Activated CD4-positive, alpha-beta T cell treated with anti-CD3 and anti-CD28 coated beads, Interleukin-2, amount 10 ng/mL, durations not matched to agents 24 days and 14 days (primary cell): ENCODE results near the gene HOATZ. TPM values are rescaled to one million over a fixed set of nuclear protein-coding genes. Genes with fewer than 3 reads are reported as not detected.

Experiments
- DNase-seq: peaks from one replicate; pipeline ENCODE4 v3.0.0; 2022
- H3K27ac Mint-ChIP-seq: one replicate; pipeline ENCODE4 v1.8.0; 2022; ENCODE audit warnings: mild to moderate bottlenecking, mixed read lengths
- H3K27me3 Mint-ChIP-seq: one replicate; pipeline ENCODE4 v1.8.0; 2022; ENCODE audit warnings: mixed read lengths
- H3K36me3 Mint-ChIP-seq: one replicate; pipeline ENCODE4 v1.8.0; 2022; ENCODE audit warnings: low read depth, mild to moderate bottlenecking, mixed read lengths
- H3K4me1 Mint-ChIP-seq: one replicate; pipeline ENCODE4 v1.8.0; 2021; ENCODE audit warnings: mixed read lengths
- H3K4me3 Mint-ChIP-seq: one replicate; pipeline ENCODE4 v1.8.0; 2022; ENCODE audit warnings: mild to moderate bottlenecking, moderate library complexity, mixed read lengths
- H3K9me3 Mint-ChIP-seq: one replicate; pipeline ENCODE4 v1.8.0; 2021; ENCODE audit warnings: mixed read lengths
- intact Hi-C: fragments of 100-400 bp; cut with micrococcal nuclease; formaldehyde crosslinking; loops from one replicate; pipeline ENCODE4 v1.15.1; 2023
- total RNA-seq: library from RNA; stranded (reverse); gene quantifications from 2 replicates; pipeline ENCODE4 v1.2.3, GENCODE V29; 2022

Gene HOATZ
- total RNA-seq, 1 donor from 2014 or later = not detected

DNA sequence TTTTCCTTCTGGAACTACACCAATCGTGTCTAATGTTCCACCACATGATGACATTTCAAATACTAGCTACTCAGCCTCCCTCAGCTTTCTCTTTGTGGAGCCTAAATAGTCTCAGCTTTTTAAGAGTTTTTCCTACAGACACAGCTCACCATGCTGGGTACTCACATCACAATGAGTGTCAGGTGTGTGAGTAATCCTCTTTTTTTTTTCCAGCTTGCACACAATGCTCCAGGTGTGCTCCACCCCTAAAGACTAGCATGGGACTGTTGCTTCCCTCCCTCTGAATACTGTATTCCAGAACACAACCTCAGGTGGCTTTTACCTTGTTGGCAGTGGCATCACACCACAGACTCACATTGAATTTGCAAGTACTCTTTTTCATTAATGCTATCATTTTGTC lies 14.1 kb upstream of the HOATZ start:
- H3K36me3 Mint-ChIP-seq = no peaks in the 10 kb centered on the region
- intact Hi-C loops = no loop called here
- H3K4me1 Mint-ChIP-seq = no peaks in the 10 kb centered on the region
- H3K27ac Mint-ChIP-seq = no peak overlapping the region
- H3K9me3 Mint-ChIP-seq = peaks cover 8% of the 10 kb centered on the region
- no peak overlapping the region for H3K4me3 Mint-ChIP-seq
- no peak for DNase-seq
- H3K27me3 Mint-ChIP-seq = peaks cover 60% of the 10 kb centered on the region

GRCh38 chr11:111502611-111503010 lies 12.0 kb upstream of the HOATZ start:
- Mint-ChIP-seq H3K4me1 (no peaks in the 10 kb centered on the region), H3K27me3 (peaks cover 61% of the 10 kb centered on the region), H3K4me3 (no peak overlapping the region), H3K36me3 (no peaks in the 10 kb centered on the region), H3K27ac (no peak overlapping the region), H3K9me3 (peaks cover 9% of the 10 kb centered on the region)
- no peak for DNase-seq
- intact Hi-C loops = no loop called here

DNA sequence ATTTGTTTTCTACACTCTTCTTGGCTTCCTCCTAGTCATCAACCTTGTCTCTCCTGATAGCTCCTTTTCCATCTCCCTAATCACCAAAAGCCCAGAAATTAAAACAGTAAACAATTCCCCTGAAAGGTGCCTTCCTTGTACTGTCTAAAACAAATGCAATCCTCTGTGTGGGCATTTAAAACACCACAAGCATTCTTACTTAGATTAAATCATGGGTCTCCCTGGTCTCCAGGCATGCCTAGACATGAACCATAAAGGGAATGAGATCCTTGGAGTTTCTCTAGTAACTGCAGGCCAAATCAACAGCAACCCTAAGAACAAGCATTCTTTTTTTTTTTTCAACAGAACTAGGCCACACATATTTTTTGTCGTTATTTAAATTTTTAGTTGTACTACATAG lies 4.3 kb upstream of the HOATZ start:
- peaks cover 56% of the 10 kb centered on the region for H3K27me3 Mint-ChIP-seq
- no peak overlapping the region for H3K27ac Mint-ChIP-seq
- peaks cover 6% of the 10 kb centered on the region for H3K4me1 Mint-ChIP-seq
- peaks cover 2% of the 10 kb centered on the region for H3K36me3 Mint-ChIP-seq
- H3K4me3 Mint-ChIP-seq = no peak overlapping the region
- DNase-seq = no peak
- intact Hi-C loops = no loop called here
- peaks cover 7% of the 10 kb centered on the region for H3K9me3 Mint-ChIP-seq

- Mint-ChIP-seq H3K9me3 (peaks cover 7% of the 10 kb centered on the region), H3K27ac (peak within 1 kb of the TSS; percentile 81), H3K4me3 (peak within 1 kb of the TSS; percentile 83), H3K36me3 (peaks cover 2% of the 10 kb centered on the region), H3K27me3 (peaks cover 45% of the 10 kb centered on the region), H3K4me1 (peaks cover 6% of the 10 kb centered on the region)
- intact Hi-C loops = loop anchor here (1.0 kb wide), 1 partner anchor 11 kb away; no protein-coding TSS in a partner anchor
- peak; percentile 76 for DNase-seq
Observed at GRCh38 chr11:111512296-111513239, 2.0 kb upstream of the HOATZ start, which contains the start of gene BTG4. Gene BTG4 (minus strand): TSS chr11:111512386. CDS start chr11:111498776, 13,610 bp downstream.

DNA sequence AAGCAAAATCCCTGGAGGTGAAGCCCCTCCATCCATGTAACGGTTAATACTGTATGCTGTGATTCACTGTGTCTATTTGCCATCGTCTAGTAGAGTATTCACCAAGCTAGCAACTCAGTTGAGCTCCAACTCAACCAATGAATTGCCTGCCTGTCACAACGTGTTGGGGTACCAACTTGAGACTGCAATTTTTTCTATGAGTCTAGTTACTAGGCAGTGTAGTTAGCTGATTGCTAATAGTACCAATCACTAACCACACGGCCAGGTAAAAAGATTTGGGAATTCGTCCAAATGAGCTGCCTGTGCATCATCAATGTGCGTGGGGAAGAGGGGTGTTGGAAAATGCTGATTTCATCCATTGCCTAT lies 1.4 kb upstream of the HOATZ start:
- DNase-seq = no peak
- intact Hi-C loops = loop anchor here (1.0 kb wide), 1 partner anchor 10 kb away; no protein-coding TSS in a partner anchor
- Mint-ChIP-seq H3K27ac (no peak overlapping the region), H3K4me1 (peaks cover 6% of the 10 kb centered on the region), H3K36me3 (peaks cover 2% of the 10 kb centered on the region), H3K4me3 (peak overlapping the region; percentile 42), H3K27me3 (peaks cover 39% of the 10 kb centered on the region), H3K9me3 (peaks cover under 1% of the 10 kb centered on the region)

GRCh38 chr11:111515591-111515990 lies 1.0 kb downstream of the HOATZ start:
- H3K36me3 Mint-ChIP-seq = no peaks in the 10 kb centered on the region
- intact Hi-C loops = no loop called here
- no peak overlapping the region for H3K27ac Mint-ChIP-seq
- DNase-seq = no peak
- H3K4me1 Mint-ChIP-seq = peaks cover 6% of the 10 kb centered on the region
- no peaks in the 10 kb centered on the region for H3K9me3 Mint-ChIP-seq
- peaks cover 31% of the 10 kb centered on the region for H3K27me3 Mint-ChIP-seq
- H3K4me3 Mint-ChIP-seq = no peak overlapping the region

DNA sequence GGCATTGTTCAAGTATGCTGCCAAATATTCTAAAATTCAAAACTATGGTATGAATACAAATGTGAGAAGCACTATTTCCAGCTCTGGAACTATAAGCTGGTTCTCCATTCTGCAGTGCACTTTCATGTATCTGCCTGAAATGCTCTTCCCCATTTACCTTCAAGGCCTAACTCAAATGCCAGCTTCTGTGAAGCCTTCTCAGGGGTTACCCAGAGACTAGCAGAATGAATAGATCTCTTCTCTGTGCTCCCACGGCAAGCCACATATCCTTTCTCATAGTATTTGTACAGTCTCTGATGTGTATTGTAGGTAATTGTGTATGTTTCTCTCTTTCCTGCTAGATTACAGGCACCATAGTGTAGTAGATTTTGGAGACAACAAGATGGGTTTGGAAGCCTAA lies 4.1 kb downstream of the HOATZ start:
- no peak overlapping the region for H3K4me3 Mint-ChIP-seq
- DNase-seq = no peak
- no peaks in the 10 kb centered on the region for H3K36me3 Mint-ChIP-seq
- H3K4me1 Mint-ChIP-seq = peaks cover 7% of the 10 kb centered on the region
- H3K27ac Mint-ChIP-seq = no peak overlapping the region
- intact Hi-C loops = no loop called here
- H3K9me3 Mint-ChIP-seq = no peaks in the 10 kb centered on the region
- peaks cover 11% of the 10 kb centered on the region for H3K27me3 Mint-ChIP-seq

- H3K27ac Mint-ChIP-seq = no peak overlapping the region
- H3K9me3 Mint-ChIP-seq = no peaks in the 10 kb centered on the region
- H3K36me3 Mint-ChIP-seq = no peaks in the 10 kb centered on the region
- intact Hi-C loops = loop anchor here (10.0 kb wide), 3 partner anchors 1066 to 1436 kb away; no protein-coding TSS in a partner anchor
- H3K27me3 Mint-ChIP-seq = no peaks in the 10 kb centered on the region
- peaks cover 15% of the 10 kb centered on the region for H3K4me1 Mint-ChIP-seq
- no peak overlapping the region for H3K4me3 Mint-ChIP-seq
- DNase-seq = no peak
Observed at GRCh38 chr11:111520560-111520959, 6.0 kb downstream of the HOATZ start.

DNA sequence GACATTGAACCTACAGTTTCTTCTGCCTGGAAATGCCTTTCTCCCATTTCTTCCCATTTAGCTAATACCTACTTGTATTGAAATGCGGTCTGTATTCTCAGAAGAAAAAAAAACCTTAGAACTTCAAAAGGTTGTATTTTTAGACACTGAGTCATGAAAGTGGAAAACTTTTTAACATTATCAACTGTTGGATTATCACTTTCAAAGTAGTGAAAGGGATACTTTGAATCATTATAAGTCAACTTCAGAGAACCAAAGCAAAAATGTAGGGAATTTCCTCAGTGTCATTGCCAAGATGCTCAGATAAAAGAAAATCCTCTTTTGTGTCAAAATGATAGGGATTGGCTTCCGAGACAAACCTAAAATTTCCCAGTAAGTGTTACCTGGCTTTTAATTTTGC lies 6.6 kb downstream of the HOATZ start:
- intact Hi-C loops = loop anchor here (1.0 to 10.0 kb wide), 5 partner anchors 10 to 1436 kb away; no protein-coding TSS in a partner anchor
- H3K9me3 Mint-ChIP-seq = no peaks in the 10 kb centered on the region
- DNase-seq = no peak
- H3K27me3 Mint-ChIP-seq = no peaks in the 10 kb centered on the region
- H3K36me3 Mint-ChIP-seq = no peaks in the 10 kb centered on the region
- peaks cover 20% of the 10 kb centered on the region for H3K4me1 Mint-ChIP-seq
- no peak overlapping the region for H3K27ac Mint-ChIP-seq
- H3K4me3 Mint-ChIP-seq = no peak overlapping the region

- intact Hi-C loops = loop anchor here (10.0 kb wide), 3 partner anchors 1068 to 1438 kb away; no protein-coding TSS in a partner anchor
- no peaks in the 10 kb centered on the region for H3K9me3 Mint-ChIP-seq
- no peaks in the 10 kb centered on the region for H3K27me3 Mint-ChIP-seq
- no peak overlapping the region for H3K4me3 Mint-ChIP-seq
- no peak for DNase-seq
- no peak overlapping the region for H3K27ac Mint-ChIP-seq
- no peaks in the 10 kb centered on the region for H3K36me3 Mint-ChIP-seq
- H3K4me1 Mint-ChIP-seq = peaks cover 28% of the 10 kb centered on the region
Observed at GRCh38 chr11:111522426-111522825, 7.8 kb downstream of the HOATZ start.

- intact Hi-C loops = loop anchor here (1.0 to 10.0 kb wide), 4 partner anchors 10 to 1439 kb away; no protein-coding TSS in a partner anchor
- Mint-ChIP-seq H3K4me1 (peaks cover 28% of the 10 kb centered on the region), H3K36me3 (no peaks in the 10 kb centered on the region), H3K4me3 (no peak overlapping the region), H3K27ac (no peak overlapping the region), H3K9me3 (no peaks in the 10 kb centered on the region), H3K27me3 (no peaks in the 10 kb centered on the region)
- DNase-seq = no peak
Observed at GRCh38 chr11:111523343-111523742, 8.8 kb downstream of the HOATZ start.

DNA sequence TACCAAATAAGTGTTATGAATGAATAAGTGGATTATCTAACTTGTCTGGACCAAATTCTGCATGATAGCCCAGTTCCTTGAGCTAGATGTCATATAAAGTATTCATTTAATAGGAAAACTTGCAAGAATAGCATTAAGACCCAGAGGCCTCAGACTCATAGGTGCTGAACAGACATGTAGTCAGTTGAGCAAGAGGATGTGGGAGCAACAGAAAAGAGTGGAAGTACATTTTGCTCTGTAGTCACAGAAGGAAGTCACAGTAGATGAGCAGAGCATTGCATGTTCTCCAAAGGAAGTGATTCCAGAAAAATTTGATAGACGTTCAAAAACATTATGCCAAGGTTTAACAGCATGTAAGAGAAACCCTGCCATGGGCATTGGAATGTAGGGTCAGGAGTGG lies 9.5 kb downstream of the HOATZ start:
- Mint-ChIP-seq H3K27me3 (no peaks in the 10 kb centered on the region), H3K27ac (no peak overlapping the region), H3K4me1 (peaks cover 35% of the 10 kb centered on the region), H3K4me3 (no peak overlapping the region), H3K9me3 (no peaks in the 10 kb centered on the region), H3K36me3 (no peaks in the 10 kb centered on the region)
- intact Hi-C loops = loop anchor here (10.0 kb wide), 3 partner anchors 1069 to 1439 kb away; no protein-coding TSS in a partner anchor
- DNase-seq = no peak

- intact Hi-C loops = loop anchor here (5.0 to 10.0 kb wide), 4 partner anchors 77 to 1441 kb away; partner anchors contain the start of gene SIK2
Observed at GRCh38 chr11:111525456-111525855, 10.9 kb downstream of the HOATZ start.

GRCh38 chr11:111526501-111526900 lies 11.9 kb downstream of the HOATZ start:
- Mint-ChIP-seq H3K4me1 (peaks cover 40% of the 10 kb centered on the region), H3K9me3 (no peaks in the 10 kb centered on the region), H3K36me3 (no peaks in the 10 kb centered on the region), H3K27ac (peak overlapping the region; percentile 59), H3K4me3 (peak overlapping the region; percentile 30), H3K27me3 (no peaks in the 10 kb centered on the region)
- intact Hi-C loops = loop anchor here (2.0 to 10.0 kb wide), 5 partner anchors 76 to 1442 kb away; partner anchors contain the start of genes POU2AF1 and SIK2
- no peak for DNase-seq

More at GRCh38 chr11:111525456-111525855, 10.9 kb downstream of the HOATZ start:
- H3K9me3 Mint-ChIP-seq = no peaks in the 10 kb centered on the region
- H3K4me1 Mint-ChIP-seq = peaks cover 40% of the 10 kb centered on the region
- no peaks in the 10 kb centered on the region for H3K27me3 Mint-ChIP-seq
- H3K4me3 Mint-ChIP-seq = no peak overlapping the region
- H3K27ac Mint-ChIP-seq = peak overlapping the region; percentile 1
- no peak for DNase-seq
- H3K36me3 Mint-ChIP-seq = no peaks in the 10 kb centered on the region
